CD14-positive monocyte (primary cell): ENCODE data around the gene SPACA1. TPM values are rescaled to one million over a fixed set of nuclear protein-coding genes. Genes with fewer than 3 reads are reported as not detected.

Experiments used
- DNase-seq, 3 donors: peaks; one replicate each; pipeline ENCODE4 v3.0.0-alpha.2; 2011 to 2022
- H2AFZ ChIP-seq: 2 replicates; pipeline ENCODE4 v1.6.0; 2012; ENCODE audit warnings: mild to moderate bottlenecking, low read depth, low read length, inconsistent platforms; ENCODE audit not compliant: insufficient read depth, poor library complexity, severe bottlenecking
- H3K27ac ChIP-seq, 2 donors: 1 replicate in 1 of 2; 2 replicates in 1 of 2; pipeline ENCODE4 v1.5.1; 2012 to 2013; ENCODE audit warnings: low read length in 2 of 2, control low read depth in 1 of 2, inconsistent platforms in 1 of 2, low read depth in 1 of 2, mild to moderate bottlenecking in 1 of 2
- H3K27me3 ChIP-seq, 2 donors: one replicate each; pipeline versions ENCODE4 v1.6.0 to v1.6.1; 2011 to 2013; ENCODE audit warnings: low read length in 2 of 2; ENCODE audit not compliant: control insufficient read depth in 2 of 2, insufficient read depth in 2 of 2
- H3K36me3 ChIP-seq, 2 donors: replicated peaks in 1 of 2; 1 replicate in 1 of 2; 2 replicates in 1 of 2; pipeline versions ENCODE4 v1.5.1 to v1.6.1; 2012 to 2013; ENCODE audit warnings: low read length in 2 of 2, control low read depth in 1 of 2, inconsistent platforms in 1 of 2, mild to moderate bottlenecking in 1 of 2; ENCODE audit not compliant: insufficient read depth in 2 of 2, control insufficient read depth in 1 of 2
- H3K4me1 ChIP-seq, 2 donors: 1 replicate in 1 of 2; 2 replicates in 1 of 2; pipeline versions ENCODE4 v1.5.1 to v1.6.1; 2012 to 2013; ENCODE audit warnings: low read length in 2 of 2, control low read depth in 1 of 2, inconsistent platforms in 1 of 2, mild to moderate bottlenecking in 1 of 2, moderate library complexity in 1 of 2; ENCODE audit not compliant: insufficient read depth in 2 of 2, control insufficient read depth in 1 of 2
- H3K4me2 ChIP-seq: replicated peaks from 2 replicates; pipeline ENCODE3; 2012; ENCODE audit warnings: low read length, moderate library complexity, mild to moderate bottlenecking; ENCODE audit not compliant: poor library complexity, severe bottlenecking; ENCODE audit errors: extremely low read depth
- H3K4me3 ChIP-seq, 3 experiments: fragments of 200-600 bp in 1 of 3; sonication (generic) in 1 of 3; replicated peaks in 1 of 3; 1 replicate in 2 of 3; 2 replicates in 1 of 3; pipeline ENCODE4 v1.5.1; 2011 to 2013; ENCODE audit warnings: low read length in 3 of 3, mild to moderate bottlenecking in 3 of 3, control low read depth in 2 of 3, low read depth in 2 of 3, inconsistent platforms in 1 of 3, moderate library complexity in 1 of 3
- H3K79me2 ChIP-seq: 2 replicates; pipeline ENCODE4 v1.6.0; 2012; ENCODE audit warnings: mild to moderate bottlenecking, control low read depth, inconsistent platforms, low read length, moderate library complexity; ENCODE audit not compliant: insufficient read depth
- H3K9ac ChIP-seq: 2 replicates; pipeline ENCODE4 v1.6.0; 2017; ENCODE audit warnings: low read length, mild to moderate bottlenecking; ENCODE audit not compliant: insufficient read depth, poor library complexity, severe bottlenecking
- H3K9me3 ChIP-seq, 2 donors: replicated peaks in 1 of 2; 1 replicate in 1 of 2; 2 replicates in 1 of 2; pipeline versions ENCODE4 v1.5.1 to v1.6.1; 2012 to 2013; ENCODE audit warnings: low read length in 2 of 2, control low read depth in 1 of 2; ENCODE audit not compliant: control insufficient read depth in 1 of 2, insufficient read depth in 1 of 2
- H4K20me1 ChIP-seq: 2 replicates; pipeline ENCODE4 v1.6.0; 2012; ENCODE audit warnings: mild to moderate bottlenecking, low read length, control low read depth, moderate library complexity; ENCODE audit not compliant: insufficient read depth
- H3K27ac Mint-ChIP-seq, 7 donors: one replicate each; pipeline ENCODE4 v1.8.0; 2020; ENCODE audit warnings: mild to moderate bottlenecking in 7 of 7, mixed read lengths in 7 of 7, moderate library complexity in 6 of 7, inconsistent platforms in 2 of 7
- H3K27me3 Mint-ChIP-seq, 3 donors: one replicate each; pipeline ENCODE4 v1.8.0; 2021 to 2022; ENCODE audit warnings: low read depth in 3 of 3, mild to moderate bottlenecking in 3 of 3, mixed read lengths in 3 of 3, moderate library complexity in 3 of 3, inconsistent platforms in 1 of 3
- H3K36me3 Mint-ChIP-seq, 2 donors: one replicate each; pipeline ENCODE4 v1.8.0; 2020; ENCODE audit warnings: mixed read lengths in 2 of 2, inconsistent platforms in 1 of 2, mild to moderate bottlenecking in 1 of 2
- H3K4me1 Mint-ChIP-seq: one replicate; pipeline ENCODE4 v1.8.0; 2020; ENCODE audit warnings: mild to moderate bottlenecking, mixed read lengths
- H3K4me3 Mint-ChIP-seq, 2 donors: one replicate each; pipeline ENCODE4 v1.8.0; 2020; ENCODE audit warnings: mild to moderate bottlenecking in 2 of 2, mixed read lengths in 2 of 2, moderate library complexity in 1 of 2
- H3K9me3 Mint-ChIP-seq, 7 donors: one replicate each; pipeline ENCODE4 v1.8.0; 2020 to 2022; ENCODE audit warnings: mixed read lengths in 7 of 7, mild to moderate bottlenecking in 6 of 7, moderate library complexity in 6 of 7, inconsistent platforms in 2 of 7
- CTCF ChIP-seq: fragments of 200-600 bp; IDR thresholded peaks from one replicate; pipeline ENCODE4 v1.8.0; 2022; ENCODE audit warnings: antibody characterized with exemption, mild to moderate bottlenecking
- WGBS: methylation state at CpG from one replicate; pipeline ENCODE4 v1.1.5; 2013; ENCODE audit warnings: missing lambda C conversion rate; ENCODE audit not compliant: insufficient coverage; 5-methylcytosine and 5-hydroxymethylcytosine counted together
- intact Hi-C, 2 donors: fragments of 100-400 bp; cut with micrococcal nuclease; formaldehyde crosslinking; loops; one replicate each; pipeline versions ENCODE4 v1.15.0 to v1.15.1; 2023
- polyA plus RNA-seq, 3 donors: library from polyadenylated mRNA; depleted of rRNA in 1 of 3; unstranded in 2 of 3; stranded (reverse) in 1 of 3; fragments of 300-500 nt in 2 of 3; fragments of >200 nt in 1 of 3; fragmentation: Illumina TruSeq in 2 of 3; gene quantifications; 1 replicate in 2 of 3; 2 replicates in 1 of 3; pipeline ENCODE4 v1.2.3, GENCODE V29; 2012 to 2021

The SPACA1 gene
- polyA plus RNA-seq, 3 donors = not detected

GRCh38 chr6:88008411-88008810, 39.2 kb upstream of the SPACA1 start:
- Histone ChIP-seq H3K27me3 (no peaks in the 10 kb centered on the region), H3K4me2 (no peak overlapping the region), H3K4me1 (no peaks in the 10 kb centered on the region), H4K20me1 (no peaks in the 10 kb centered on the region), H3K9me3 (no peaks in the 10 kb centered on the region), H3K27ac (no peak overlapping the region), H3K36me3 (no peaks in the 10 kb centered on the region), H3K9ac (no peak overlapping the region), H2AFZ (no peak overlapping the region), H3K79me2 (no peaks in the 10 kb centered on the region), H3K4me3 (no peak overlapping the region)
- Mint-ChIP-seq H3K9me3 (peaks cover 0 to 3% (median 0%) of the 10 kb centered on the region in 7 donors), H3K27me3 (peaks cover 0 to 3% (median 0%) of the 10 kb centered on the region in 3 donors), H3K4me3 (no peak overlapping the region), H3K4me1 (peaks cover 5% of the 10 kb centered on the region), H3K27ac (no peak overlapping the region), H3K36me3 (no peaks in the 10 kb centered on the region)
- no peak for TF ChIP-seq CTCF
- DNase-seq = no peak
- intact Hi-C loops = no loop called here
- no CpG with 5 or more reads among the region's 4 CpGs for WGBS

GRCh38 chr6:88008831-88009231, 38.8 kb upstream of the SPACA1 start:
- DNase-seq = no peak
- Mint-ChIP-seq H3K4me3 (no peak overlapping the region), H3K9me3 (peaks cover 0 to 3% (median 0%) of the 10 kb centered on the region in 7 donors), H3K4me1 (peaks cover 5% of the 10 kb centered on the region), H3K36me3 (no peaks in the 10 kb centered on the region), H3K27ac (no peak overlapping the region), H3K27me3 (peaks cover 0 to 3% (median 0%) of the 10 kb centered on the region in 3 donors)
- no peak for TF ChIP-seq CTCF
- WGBS = no CpG with 5 or more reads among the region's 2 CpGs
- Histone ChIP-seq H3K27me3 (no peaks in the 10 kb centered on the region), H3K9ac (no peak overlapping the region), H3K27ac (no peak overlapping the region), H3K4me2 (no peak overlapping the region), H4K20me1 (no peaks in the 10 kb centered on the region), H3K4me3 (no peak overlapping the region), H3K79me2 (no peaks in the 10 kb centered on the region), H3K4me1 (no peaks in the 10 kb centered on the region), H3K9me3 (no peaks in the 10 kb centered on the region), H3K36me3 (no peaks in the 10 kb centered on the region), H2AFZ (no peak overlapping the region)
- intact Hi-C loops = no loop called here
